Spleen (tissue), 7 donors: ENCODE results near the gene FBXL16.

ENCODE experiments used
- CTCF ChIP-seq, 11 experiments: fragments of 200-600 bp in 7 of 11; fragments of 450-650 bp in 4 of 11; sonication (generic) in 4 of 11; IDR thresholded peaks in 8 of 11; conservative IDR thresholded peaks in 3 of 11; 1 replicate in 7 of 11; 2 replicates in 4 of 11; pipeline versions ENCODE4 v1.4.0 to v1.8.0; 2016 to 2021; ENCODE audit warnings: antibody characterized with exemption in 11 of 11, inconsistent platforms in 4 of 11, mild to moderate bottlenecking in 1 of 11
- POLR2AphosphoS5 ChIP-seq, 3 donors: sonication (generic); formaldehyde crosslinking; IDR thresholded peaks; one replicate each; pipeline ENCODE4 v1.5.1; 2017; ENCODE audit warnings: antibody characterized with exemption in 3 of 3
- donor health status: DM: no; HTN: no; CAD: no; lungs with moderate emphysema.
- donor health status: DM: no; HTN: no; CAD: no.
- donor health status: DM: no; HTN: no; CAD: no.

GRCh38 chr16:684071-684794, 21.4 kb downstream of the FBXL16 start, which contains the start of gene JMJD8:
- TF ChIP-seq CTCF (IDR thresholded peaks at IDR 0.05 in 8 of 11, conservative IDR thresholded peaks at IDR 0.05 in 3 of 11) (peak in 1 of 11 experiments; percentile 28), POLR2AphosphoS5 (IDR thresholded peaks at IDR 0.05) (peak; percentile 91 to 95 (median 91))
